Measurements from ENCODE around the gene UNC5C. TPM values are rescaled to one million over a fixed set of nuclear protein-coding genes. Genes with fewer than 3 reads are reported as not detected.

Gene UNC5C
- total RNA-seq, 4 donors from 2014 or later = 0.98 to 2.3 (median 1.2) TPM

DNA sequence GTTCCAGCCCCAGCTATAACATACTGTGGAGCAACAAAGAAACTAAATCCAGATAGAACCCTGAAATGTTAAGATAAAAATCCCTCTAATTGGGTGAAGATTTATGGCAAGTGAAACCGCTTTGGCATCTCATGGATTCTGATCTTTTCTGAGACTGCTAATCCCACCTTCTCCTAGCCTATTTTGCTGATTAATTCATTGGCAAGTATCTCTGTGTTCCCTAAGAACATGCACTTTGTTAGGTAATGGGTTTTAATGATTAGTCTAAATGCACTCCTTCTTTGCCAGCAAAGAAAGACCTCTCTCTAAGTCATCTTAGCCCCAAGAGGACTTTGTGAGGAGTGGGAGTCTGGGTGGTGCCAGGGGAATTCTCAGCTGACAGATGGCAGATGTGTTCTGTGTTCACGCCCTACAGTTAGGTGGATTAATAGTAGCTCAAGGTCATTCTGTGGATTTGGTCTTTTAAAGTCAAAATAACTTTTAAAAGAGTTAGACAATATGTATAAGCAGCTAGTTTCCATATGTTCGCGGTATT, 171.3 kb downstream of the UNC5C start:
- H3K9me3 ChIP-seq = no peaks in the 10 kb centered on the region
- no peak overlapping the region for H3K27ac ChIP-seq
- no peaks in the 10 kb centered on the region for H3K27me3 ChIP-seq
- TF ChIP-seq CTCF (IDR thresholded peaks at IDR 0.05) (no peak), POLR2AphosphoS5 (IDR thresholded peaks at IDR 0.05) (no peak), POLR2A (IDR thresholded peaks at IDR 0.05) (no peak), EP300 (IDR thresholded peaks at IDR 0.05) (no peak)
- WGBS = 82% methylated on average over 4 of the region's 4 CpGs
- no peaks in the 10 kb centered on the region for H3K36me3 ChIP-seq
- DNase-seq (ENCODE audit: low spot score in 2 of 2) = no peak
- H3K4me3 ChIP-seq = no peak overlapping the region
- no peaks in the 10 kb centered on the region for H3K4me1 ChIP-seq

GRCh38 chr4:95371476-95372224, 177.1 kb downstream of the UNC5C start:
- Histone ChIP-seq H3K9me3 (no peaks in the 10 kb centered on the region), H3K4me1 (no peaks in the 10 kb centered on the region), H3K36me3 (no peaks in the 10 kb centered on the region), H3K4me3 (no peak overlapping the region), H3K27ac (no peak overlapping the region), H3K27me3 (no peaks in the 10 kb centered on the region)
- DNase-seq (ENCODE audit: low spot score in 2 of 2) = no peak
- 60% methylated on average over 3 of the region's 3 CpGs for WGBS
- TF ChIP-seq CTCF (IDR thresholded peaks at IDR 0.05) (no peak), POLR2AphosphoS5 (IDR thresholded peaks at IDR 0.05) (no peak), POLR2A (IDR thresholded peaks at IDR 0.05) (no peak), EP300 (IDR thresholded peaks at IDR 0.05) (no peak)

- DNase-seq (ENCODE audit: low spot score in 2 of 2) = no peak
- 52% methylated on average over 2 of the region's 2 CpGs for WGBS
- no peak for TF ChIP-seq CTCF (IDR thresholded peaks at IDR 0.05)
- TF ChIP-seq POLR2A (IDR thresholded peaks at IDR 0.05) = no peak
- no peak for TF ChIP-seq EP300 (IDR thresholded peaks at IDR 0.05)
- TF ChIP-seq POLR2AphosphoS5 (IDR thresholded peaks at IDR 0.05) = no peak
These were observed 180.9 kb downstream of the UNC5C start for GRCh38 chr4:95367824-95368223.

DNA sequence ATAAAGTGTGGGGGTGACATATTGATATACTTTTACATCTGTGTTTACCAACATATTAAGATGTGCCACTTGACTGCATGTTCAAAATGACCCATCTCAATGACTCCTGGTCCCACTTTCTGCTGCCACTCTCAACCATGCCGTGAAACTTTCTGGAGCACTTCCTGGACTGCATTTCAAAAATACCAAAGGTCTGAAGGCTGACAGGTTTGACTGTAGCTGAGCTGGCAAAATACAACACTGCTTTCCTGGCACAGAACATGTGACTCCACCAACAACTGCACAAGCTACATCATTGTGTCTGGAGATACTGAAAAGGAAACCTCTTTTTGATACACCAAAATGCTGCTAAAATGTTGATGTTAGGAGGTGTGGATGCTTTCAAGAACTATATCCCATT, 184.8 kb downstream of the UNC5C start:
- no peaks in the 10 kb centered on the region for H3K9me3 ChIP-seq
- H3K4me1 ChIP-seq = no peaks in the 10 kb centered on the region
- no peaks in the 10 kb centered on the region for H3K27me3 ChIP-seq
- no peak for DNase-seq (ENCODE audit: low spot score in 2 of 2)
- H3K36me3 ChIP-seq = no peaks in the 10 kb centered on the region
- WGBS = 38% methylated on average over 1 of the region's 1 CpG
- TF ChIP-seq POLR2A (IDR thresholded peaks at IDR 0.05) = no peak
- no peak overlapping the region for H3K4me3 ChIP-seq
- no peak overlapping the region for H3K27ac ChIP-seq

More at GRCh38 chr4:95367824-95368223, 180.9 kb downstream of the UNC5C start:
- Histone ChIP-seq H3K9me3 (no peaks in the 10 kb centered on the region), H3K36me3 (no peaks in the 10 kb centered on the region), H3K27me3 (no peaks in the 10 kb centered on the region), H3K4me3 (no peak overlapping the region), H3K27ac (no peak overlapping the region), H3K4me1 (no peaks in the 10 kb centered on the region)

- Histone ChIP-seq H3K9me3 (no peaks in the 10 kb centered on the region), H3K27ac (no peak overlapping the region), H3K4me1 (no peaks in the 10 kb centered on the region), H3K27me3 (no peaks in the 10 kb centered on the region), H3K4me3 (no peak overlapping the region), H3K36me3 (no peaks in the 10 kb centered on the region)
- DNase-seq (ENCODE audit: low spot score in 2 of 2) = no peak
- no peak for TF ChIP-seq POLR2A (IDR thresholded peaks at IDR 0.05)
- no peak for TF ChIP-seq EP300 (IDR thresholded peaks at IDR 0.05)
- TF ChIP-seq CTCF (IDR thresholded peaks at IDR 0.05) = no peak
- no peak for TF ChIP-seq POLR2AphosphoS5 (IDR thresholded peaks at IDR 0.05)
- 74% methylated on average over 2 of the region's 2 CpGs for WGBS
These were observed 185.2 kb downstream of the UNC5C start for GRCh38 chr4:95363559-95363925.
